Inflammatory macrophage treated with lipopolysaccharide for 4 hours (primary cell): ENCODE measurements around the gene FAHD1.

Experiments used
- DNase-seq: peaks from one replicate; pipeline ENCODE4 v3.0.0-alpha.2; 2020

Gene FAHD1

GRCh38 chr16:1826691-1827573 is at the start of gene FAHD1, which contains the start of gene HAGH:
TSS of gene FAHD1 (plus strand) at chr16:1827206. CDS start at chr16:1827239, 33 bp downstream.
TSS of gene HAGH (minus strand) at chr16:1826825. CDS start at chr16:1826787, 38 bp downstream.
- DNase-seq = peak; percentile 94

- no peak for DNase-seq
Measured at GRCh38 chr16:1777375-1778199, 49.4 kb upstream of the FAHD1 start.

- DNase-seq = no peak
Measured at GRCh38 chr16:1778200-1779179, 48.5 kb upstream of the FAHD1 start.

GRCh38 chr16:1779234-1779701 is 47.7 kb upstream of the FAHD1 start:
- no peak for DNase-seq

GRCh38 chr16:1779741-1780676 is 47.0 kb upstream of the FAHD1 start:
- no peak for DNase-seq

- DNase-seq = no peak
Measured at GRCh38 chr16:1780677-1781072, 46.3 kb upstream of the FAHD1 start.

GRCh38 chr16:1781254-1781653 is 45.8 kb upstream of the FAHD1 start:
- DNase-seq = no peak

- peak; percentile 30 for DNase-seq
Measured at GRCh38 chr16:1781758-1782407, 45.1 kb upstream of the FAHD1 start.

GRCh38 chr16:1782408-1783264 is 44.4 kb upstream of the FAHD1 start, which contains the start of the genes NUBP2 and SPSB3:
TSS of gene NUBP2 (plus strand) at chr16:1782960. CDS start at chr16:1783021, 61 bp downstream.
TSS of gene SPSB3 (minus strand) at chr16:1782571. CDS start at chr16:1781483, 1,088 bp downstream.
- DNase-seq = peak; percentile 100

GRCh38 chr16:1784977-1785845 is 41.8 kb upstream of the FAHD1 start:
- DNase-seq = no peak

- DNase-seq = no peak
Measured at GRCh38 chr16:1785846-1786170, 41.2 kb upstream of the FAHD1 start.

GRCh38 chr16:1786242-1787055 is 40.6 kb upstream of the FAHD1 start:
- no peak for DNase-seq

- DNase-seq = no peak
Measured at GRCh38 chr16:1787056-1787321, 40.0 kb upstream of the FAHD1 start.

- DNase-seq = no peak
Measured at GRCh38 chr16:1787322-1788094, 39.5 kb upstream of the FAHD1 start.

GRCh38 chr16:1788095-1788707 is 38.8 kb upstream of the FAHD1 start:
- DNase-seq = no peak

GRCh38 chr16:1788708-1789100 is 38.3 kb upstream of the FAHD1 start:
- DNase-seq = no peak

- DNase-seq = no peak
Measured at GRCh38 chr16:1789643-1790045, 37.4 kb upstream of the FAHD1 start.
